PC-9 (cell line): Measurements from ENCODE around the gene MUS81. TPM values are rescaled to one million over a fixed set of nuclear protein-coding genes. Genes with fewer than 3 reads are reported as not detected.

Source experiments
- BruUV-seq: library from RNA; stranded (reverse); fragments of 400-500 nt; replicated peaks from 2 replicates; lab custom pipeline; 2021; lab: Mats Ljungman, UMichigan
- CTCF ChIA-PET: fragments of 300-600 bp; sonication (Branson Sonifier 250); formaldehyde crosslinking; loops from one replicate; lab custom pipeline; 2022; ENCODE audit warnings: antibody characterized with exemption; lab: Charles Lee
- POLR2A ChIA-PET: fragments of 300-600 bp; sonication (Branson Sonifier 250); formaldehyde crosslinking; loops from one replicate; lab custom pipeline; 2022; ENCODE audit warnings: antibody characterized with exemption; ENCODE audit not compliant: unreplicated experiment; lab: Charles Lee
- DNase-seq, 2 experiments: peaks; one replicate each; pipeline versions ENCODE4 v3.0.0 to v3.0.0-alpha.2; 2015 to 2022; ENCODE audit warnings: mixed read lengths in 1 of 2
- H2AFZ ChIP-seq: fragments of 200-600 bp; sonication (generic); 2 replicates; pipeline ENCODE4 v1.8.1; 2017; ENCODE audit warnings: antibody characterized with exemption
- H3F3A ChIP-seq: fragments of 200-600 bp; sonication (generic); 2 replicates; pipeline ENCODE4 v1.8.1; 2017; ENCODE audit warnings: antibody characterized with exemption, mild to moderate bottlenecking, low read depth; ENCODE audit not compliant: insufficient read depth
- H3K27ac ChIP-seq: fragments of 200-600 bp; sonication (generic); 2 replicates; pipeline ENCODE4 v1.6.1; 2016; ENCODE audit warnings: mixed run types
- H3K27me3 ChIP-seq: fragments of 200-600 bp; sonication (generic); 2 replicates; pipeline ENCODE4 v1.6.1; 2016; ENCODE audit warnings: low read depth, mixed run types; ENCODE audit not compliant: insufficient read depth
- H3K36me3 ChIP-seq: fragments of 200-600 bp; sonication (generic); 2 replicates; pipeline ENCODE4 v1.6.1; 2016; ENCODE audit warnings: low read depth, mixed run types
- H3K4me1 ChIP-seq: fragments of 200-600 bp; sonication (generic); replicated peaks from 2 replicates; pipeline ENCODE4 v1.6.1; 2016; ENCODE audit warnings: mixed run types; ENCODE audit not compliant: insufficient read depth
- H3K4me2 ChIP-seq: fragments of 200-600 bp; sonication (generic); 2 replicates; pipeline ENCODE4 v1.6.1; 2017; ENCODE audit warnings: mixed run types
- H3K4me3 ChIP-seq: fragments of 200-600 bp; sonication (generic); 2 replicates; pipeline ENCODE4 v1.6.1; 2016; ENCODE audit warnings: mixed run types
- H3K79me2 ChIP-seq: fragments of 200-600 bp; sonication (generic); 2 replicates; pipeline ENCODE4 v1.6.1; 2017; ENCODE audit warnings: low read depth, mixed run types
- H3K9me2 ChIP-seq: fragments of 200-600 bp; sonication (generic); 2 replicates; pipeline ENCODE4 v1.8.1; 2017; ENCODE audit warnings: mild to moderate bottlenecking; ENCODE audit not compliant: insufficient read depth
- H3K9me3 ChIP-seq: fragments of 200-600 bp; sonication (generic); 2 replicates; pipeline ENCODE4 v1.8.1; 2016; ENCODE audit warnings: low read depth; ENCODE audit not compliant: insufficient read depth
- H4K20me1 ChIP-seq: fragments of 200-600 bp; sonication (generic); 2 replicates; pipeline ENCODE4 v1.8.1; 2017; ENCODE audit not compliant: insufficient read depth
- EZH2 ChIP-seq: fragments of 200-600 bp; sonication (generic); IDR thresholded peaks from 2 replicates; pipeline ENCODE4 v1.8.0; 2017; ENCODE audit warnings: antibody characterized with exemption, low read depth
- intact Hi-C: fragments of 100-400 bp; cut with micrococcal nuclease; formaldehyde crosslinking; loops from one replicate; pipeline ENCODE4 v1.10.0; 2022; ENCODE audit not compliant: unreplicated experiment
- total RNA-seq: library from RNA; stranded (reverse); gene quantifications from 2 replicates; pipeline ENCODE4 v1.2.3, GENCODE V29; 2021
- TF ChIP-seq, protein P1 (sequence below): fragments of 200-600 bp; sonication (generic); conservative IDR thresholded peaks from 2 replicates; pipeline ENCODE4 v1.6.1; 2017; ENCODE audit warnings: mixed run types, antibody characterized with exemption, mild to moderate bottlenecking, moderate library complexity

The MUS81 gene
- total RNA-seq, 1 experiment from 2014 or later = 62.7 TPM

DNA sequence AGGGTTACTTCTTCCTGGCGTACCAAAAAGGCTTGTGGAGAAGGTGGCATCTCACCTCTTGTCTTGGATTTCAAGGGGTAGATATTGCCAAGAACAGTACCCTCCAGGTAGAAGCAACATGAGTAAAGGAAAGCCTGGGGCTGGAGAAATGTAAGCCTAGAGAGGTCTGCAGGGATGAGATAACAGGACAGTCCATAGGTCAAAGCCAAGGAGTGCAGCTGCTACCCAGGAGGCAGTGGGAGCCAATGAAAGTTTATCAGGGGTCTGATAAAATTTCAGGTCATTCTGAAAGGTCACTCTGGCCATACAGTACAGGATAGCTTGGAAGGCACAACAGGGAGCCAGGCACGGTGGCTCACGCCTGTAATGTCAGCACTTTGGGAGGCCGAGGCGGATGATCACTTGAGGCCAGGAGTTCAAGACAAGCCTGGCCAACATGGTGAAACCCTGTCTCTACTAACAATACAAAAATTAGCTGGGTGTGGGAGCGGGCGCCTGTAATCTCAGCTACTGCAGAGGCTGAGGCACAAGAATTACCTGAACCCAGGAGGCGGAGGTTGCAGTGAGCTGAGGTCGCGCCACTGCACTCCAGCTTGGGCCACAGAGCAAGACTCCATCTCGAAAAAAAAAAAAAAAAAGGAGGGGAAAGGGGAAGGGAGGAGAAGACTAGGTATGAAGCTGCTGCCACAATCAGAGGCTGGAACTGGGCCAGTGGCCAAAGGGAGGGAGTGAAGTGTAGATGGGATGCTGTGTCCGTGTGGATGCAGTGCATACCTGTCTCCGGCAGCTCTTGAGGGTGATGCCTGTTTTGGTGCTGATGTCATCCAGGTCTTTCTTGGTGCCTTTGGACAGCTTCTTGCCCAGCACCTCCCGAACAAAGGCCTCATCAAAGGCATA, 26.8 kb downstream of the MUS81 start:
- ChIA-PET POLR2A (interaction anchor here (0.6 kb wide), 3 partner anchors 9 to 149 kb away, joined by 3 to 4 read pairs (median 4); no protein-coding TSS in a partner anchor), CTCF (interaction anchor here (0.6 to 3.2 kb wide), 6 partner anchors 8 to 176 kb away, joined by 3 to 24 read pairs (median 8); partner anchors contain the start of gene MUS81)
- H3K4me3 ChIP-seq = peak overlapping the region; percentile 80
- peak overlapping the region; percentile 98 for H3K4me2 ChIP-seq
- no peaks in the 10 kb centered on the region for H3K9me3 ChIP-seq
- peaks cover 28% of the 10 kb centered on the region for H3K4me1 ChIP-seq
- 0 out of 2 replicates have a peak, but pooled peaks cover 3% of the 10 kb centered on the region for H4K20me1 ChIP-seq
- H2AFZ ChIP-seq = peak overlapping the region; percentile 94; the same call in 1 of the 2 replicates
- H3K36me3 ChIP-seq = peaks cover 18% of the 10 kb centered on the region; the same call in 1 of the 2 replicates
- BruUV-seq = no TSS peak
- H3K79me2 ChIP-seq = peaks cover 31% of the 10 kb centered on the region
- no peaks in the 10 kb centered on the region for H3K9me2 ChIP-seq
- no peak for TF ChIP-seq EZH2
- TF ChIP-seq, protein P1, sequence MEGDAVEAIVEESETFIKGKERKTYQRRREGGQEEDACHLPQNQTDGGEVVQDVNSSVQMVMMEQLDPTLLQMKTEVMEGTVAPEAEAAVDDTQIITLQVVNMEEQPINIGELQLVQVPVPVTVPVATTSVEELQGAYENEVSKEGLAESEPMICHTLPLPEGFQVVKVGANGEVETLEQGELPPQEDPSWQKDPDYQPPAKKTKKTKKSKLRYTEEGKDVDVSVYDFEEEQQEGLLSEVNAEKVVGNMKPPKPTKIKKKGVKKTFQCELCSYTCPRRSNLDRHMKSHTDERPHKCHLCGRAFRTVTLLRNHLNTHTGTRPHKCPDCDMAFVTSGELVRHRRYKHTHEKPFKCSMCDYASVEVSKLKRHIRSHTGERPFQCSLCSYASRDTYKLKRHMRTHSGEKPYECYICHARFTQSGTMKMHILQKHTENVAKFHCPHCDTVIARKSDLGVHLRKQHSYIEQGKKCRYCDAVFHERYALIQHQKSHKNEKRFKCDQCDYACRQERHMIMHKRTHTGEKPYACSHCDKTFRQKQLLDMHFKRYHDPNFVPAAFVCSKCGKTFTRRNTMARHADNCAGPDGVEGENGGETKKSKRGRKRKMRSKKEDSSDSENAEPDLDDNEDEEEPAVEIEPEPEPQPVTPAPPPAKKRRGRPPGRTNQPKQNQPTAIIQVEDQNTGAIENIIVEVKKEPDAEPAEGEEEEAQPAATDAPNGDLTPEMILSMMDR = no peak
- H3K27me3 ChIP-seq = no peaks in the 10 kb centered on the region
- peaks cover 57% of the 10 kb centered on the region for H3F3A ChIP-seq
- intact Hi-C loops = loop anchor here (5.0 to 10.0 kb wide), 2 partner anchors 178 to 250 kb away; partner anchors contain the start of gene SIPA1
- H3K27ac ChIP-seq = no peak overlapping the region
- DNase-seq = no peak

DNA sequence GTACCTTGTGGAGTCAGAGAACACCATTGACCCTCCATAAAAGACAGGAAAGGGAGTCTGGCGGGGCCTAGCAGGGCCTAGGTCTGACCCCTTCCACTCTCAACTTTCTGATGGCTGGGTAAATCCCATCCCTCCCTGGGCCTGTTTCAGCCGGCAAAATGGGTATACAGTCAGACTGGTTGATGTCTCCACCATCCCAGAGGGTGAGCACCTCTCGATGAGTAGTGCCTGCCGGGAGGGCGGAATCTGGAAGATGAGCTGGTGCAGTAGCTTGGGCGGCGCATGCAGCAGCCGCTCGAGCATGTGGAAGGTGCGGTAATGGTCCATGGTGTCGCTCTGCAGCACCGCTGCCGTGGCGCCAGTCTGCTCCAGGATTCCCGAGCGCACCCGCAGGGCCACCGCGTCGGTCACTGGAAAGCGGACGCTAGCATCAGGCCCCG, 27.5 kb downstream of the MUS81 start:
- intact Hi-C loops = loop anchor here (1.0 to 10.0 kb wide), 7 partner anchors 28 to 250 kb away; partner anchors contain the start of genes C11orf68, DRAP1, SART1 and SIPA1
- H3K79me2 ChIP-seq = peaks cover 31% of the 10 kb centered on the region

More for the DNA sequence above, 27.5 kb downstream of the MUS81 start:
- Histone ChIP-seq H2AFZ (peak overlapping the region; percentile 94), H3K27me3 (no peaks in the 10 kb centered on the region), H3K27ac (peak overlapping the region; percentile 26; the same call in 1 of the 2 replicates), H4K20me1 (0 out of 2 replicates have a peak, but pooled peaks cover 6% of the 10 kb centered on the region), H3K4me2 (peak overlapping the region; percentile 98), H3K36me3 (peaks cover 18% of the 10 kb centered on the region; the same call in 1 of the 2 replicates), H3K9me2 (no peaks in the 10 kb centered on the region), H3K4me3 (peak overlapping the region; percentile 80), H3K4me1 (peaks cover 28% of the 10 kb centered on the region), H3K9me3 (no peaks in the 10 kb centered on the region), H3F3A (peaks cover 63% of the 10 kb centered on the region)
- BruUV-seq = TSS peak; percentile 4
- ChIA-PET POLR2A (interaction anchor here (0.5 to 1.1 kb wide), 14 partner anchors 9 to 774 kb away, joined by 3 to 29 read pairs (median 6); partner anchors contain the start of genes EIF1AD, FOSL1, KAT5 and MUS81), CTCF (interaction anchor here (0.6 to 3.2 kb wide), 19 partner anchors 9 to 741 kb away, joined by 3 to 24 read pairs (median 4); partner anchors contain the start of genes MUS81 and SART1)
- TF ChIP-seq EZH2 = no peak
- TF ChIP-seq, protein P1 = no peak
- no peak for DNase-seq
